C4-2B (cell line): ENCODE results near the gene THYN1.

Experiments used
- H3K27ac ChIP-seq: fragments of 450-650 bp; 2 replicates; pipeline ENCODE4 v1.5.1; 2017
- CTCF ChIP-seq: fragments of 450-650 bp; conservative IDR thresholded peaks from 2 replicates; pipeline ENCODE4 v1.5.1; 2017; ENCODE audit warnings: mild to moderate bottlenecking
- ZFX ChIP-seq: fragments of 450-650 bp; IDR thresholded peaks from 2 replicates; pipeline ENCODE4 v1.6.1; 2017

The THYN1 gene

GRCh38 chr11:134253188-134253993 is at the start of gene THYN1, which contains the start of gene ACAD8:
THYN1 (minus strand) TSS chr11:134253352; CDS start chr11:134252882, 470 bp downstream.
ACAD8 (plus strand) TSS chr11:134253568; CDS start chr11:134253601, 33 bp downstream.
- TF ChIP-seq CTCF (no peak; the same call in 1 of the 2 replicates), ZFX (no peak)
- H3K27ac ChIP-seq = peak within 1 kb of the TSS; percentile 83

- TF ChIP-seq ZFX (no peak), CTCF (no peak)
- H3K27ac ChIP-seq = no peak overlapping the region
These were observed 41.5 kb upstream of the THYN1 start for GRCh38 chr11:134294664-134295063.

- no peak for TF ChIP-seq ZFX
- no peak for TF ChIP-seq CTCF
- no peak overlapping the region for H3K27ac ChIP-seq
These were observed 40.3 kb upstream of the THYN1 start for GRCh38 chr11:134293119-134294113.

- no peak overlapping the region for H3K27ac ChIP-seq
- TF ChIP-seq ZFX (no peak), CTCF (no peak)
These were observed 39.5 kb upstream of the THYN1 start for GRCh38 chr11:134292661-134293060.

GRCh38 chr11:134291196-134291595 is 38.0 kb upstream of the THYN1 start:
- no peak overlapping the region for H3K27ac ChIP-seq
- TF ChIP-seq CTCF (no peak), ZFX (no peak)

GRCh38 chr11:134290646-134291045 is 37.5 kb upstream of the THYN1 start:
- H3K27ac ChIP-seq = no peak overlapping the region
- TF ChIP-seq CTCF = no peak
- no peak for TF ChIP-seq ZFX

GRCh38 chr11:134289789-134290188 is 36.6 kb upstream of the THYN1 start:
- H3K27ac ChIP-seq = no peak overlapping the region
- TF ChIP-seq ZFX (no peak), CTCF (no peak)
